Stimulated activated CD8-positive, alpha-beta memory T cell treated with anti-CD3 and anti-CD28 coated beads, Interleukin-7, amount 100 ng/mL, for 4 hours (primary cell): Measurements from ENCODE around the gene UXS1.

Experiments
- DNase-seq, 2 donors: peaks; one replicate each; pipeline ENCODE4 v3.0.0-alpha.2; 2020; ENCODE audit warnings: low read depth in 2 of 2

The UXS1 gene

GRCh38 chr2:106053116-106053515 is 141.0 kb downstream of the UXS1 start:
- DNase-seq = no peak

DNA sequence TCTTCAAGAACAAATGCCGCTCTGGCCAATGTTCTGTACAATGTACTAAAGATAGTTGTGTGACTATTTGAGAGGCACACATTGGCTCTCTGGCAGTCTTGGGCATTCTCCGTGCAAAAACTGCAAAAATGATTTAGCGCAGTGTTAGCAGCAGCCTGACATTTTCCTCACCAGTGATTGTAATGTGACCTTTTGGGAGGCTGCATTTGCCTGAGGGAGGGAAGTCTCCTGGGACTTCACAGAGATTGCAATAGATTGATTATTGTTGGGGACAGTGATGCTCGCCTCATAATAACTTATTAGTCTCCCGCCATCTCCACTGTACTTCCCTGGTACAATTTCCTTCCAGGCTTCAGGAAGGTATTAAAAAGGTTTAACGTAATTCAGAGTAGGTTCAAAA is 149.2 kb downstream of the UXS1 start:
- no peak for DNase-seq

DNA sequence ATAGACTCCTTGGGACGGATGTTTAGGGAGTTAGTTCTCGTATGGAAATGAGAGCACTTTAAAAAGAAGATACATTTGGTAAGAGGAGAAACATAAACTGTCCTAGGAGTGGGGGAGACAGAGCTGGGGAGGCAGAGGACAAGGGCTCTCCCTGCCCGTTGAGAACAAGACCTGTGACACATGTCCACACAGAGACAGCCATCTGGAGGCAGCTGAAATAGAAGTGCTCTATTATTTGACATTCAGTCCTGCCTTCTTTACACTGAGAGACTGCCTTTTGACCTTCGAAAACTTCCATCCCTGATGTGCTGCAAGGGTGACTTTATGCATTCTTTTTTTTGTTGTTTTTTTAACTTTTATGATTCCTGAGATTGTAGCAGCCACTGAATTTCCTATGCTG is 150.1 kb downstream of the UXS1 start:
- DNase-seq = no peak
